Retinal pigment epithelial cell (primary cell): Measurements from ENCODE around the gene IRGQ.

Experiments used
- DNase-seq: peaks from one replicate; pipeline ENCODE4 v3.0.0-alpha.2; 2010; ENCODE audit warnings: low read depth
- H3K4me3 ChIP-seq: 2 replicates; pipeline ENCODE4 v1.5.1; 2011; ENCODE audit warnings: mild to moderate bottlenecking, low read length, control low read depth, moderate library complexity
- TF ChIP-seq, protein P1 (sequence below): conservative IDR thresholded peaks from 2 replicates; pipeline ENCODE4 v1.5.1; 2011; ENCODE audit warnings: low read depth, low read length, control low read depth, inconsistent platforms

The IRGQ gene

DNA sequence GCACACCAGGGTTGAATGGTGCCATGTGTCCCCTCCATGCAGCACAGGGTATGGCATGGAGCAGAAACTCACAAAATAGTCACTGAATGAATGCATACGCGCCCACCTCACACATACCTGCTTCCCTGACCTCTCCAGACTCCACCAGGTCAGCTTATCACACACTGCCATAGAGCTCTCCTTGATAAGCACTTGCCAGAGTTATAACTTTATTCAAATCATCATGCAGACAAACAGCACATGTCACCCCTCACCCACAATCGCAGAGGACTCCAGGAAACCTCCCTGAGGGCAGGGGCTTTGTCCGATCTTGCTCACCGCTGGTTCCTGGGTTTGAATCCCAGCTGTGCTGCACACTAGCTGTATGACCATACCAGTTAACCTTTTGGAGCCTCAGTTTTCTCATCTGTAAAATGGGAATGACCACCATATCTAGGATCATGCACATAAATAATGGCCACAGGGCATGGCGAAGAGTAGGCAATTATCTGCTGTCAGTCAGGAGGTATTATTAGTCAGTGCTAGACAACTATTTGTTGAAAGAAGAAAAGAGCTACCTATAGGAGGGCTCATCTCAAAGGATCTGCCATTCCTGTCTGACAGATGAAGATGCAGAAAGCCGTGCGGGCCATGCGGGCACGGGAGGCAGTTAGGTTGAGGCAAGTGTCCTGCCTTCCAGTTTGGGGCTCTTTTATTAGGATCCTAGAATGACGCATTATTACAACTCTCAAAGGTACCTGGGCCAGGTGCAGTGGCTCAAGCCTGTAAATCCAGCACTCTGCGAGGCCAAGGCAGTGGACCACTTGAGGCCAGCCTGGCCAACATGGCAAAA lies 34.6 kb downstream of the IRGQ start:
- TF ChIP-seq, protein P1, sequence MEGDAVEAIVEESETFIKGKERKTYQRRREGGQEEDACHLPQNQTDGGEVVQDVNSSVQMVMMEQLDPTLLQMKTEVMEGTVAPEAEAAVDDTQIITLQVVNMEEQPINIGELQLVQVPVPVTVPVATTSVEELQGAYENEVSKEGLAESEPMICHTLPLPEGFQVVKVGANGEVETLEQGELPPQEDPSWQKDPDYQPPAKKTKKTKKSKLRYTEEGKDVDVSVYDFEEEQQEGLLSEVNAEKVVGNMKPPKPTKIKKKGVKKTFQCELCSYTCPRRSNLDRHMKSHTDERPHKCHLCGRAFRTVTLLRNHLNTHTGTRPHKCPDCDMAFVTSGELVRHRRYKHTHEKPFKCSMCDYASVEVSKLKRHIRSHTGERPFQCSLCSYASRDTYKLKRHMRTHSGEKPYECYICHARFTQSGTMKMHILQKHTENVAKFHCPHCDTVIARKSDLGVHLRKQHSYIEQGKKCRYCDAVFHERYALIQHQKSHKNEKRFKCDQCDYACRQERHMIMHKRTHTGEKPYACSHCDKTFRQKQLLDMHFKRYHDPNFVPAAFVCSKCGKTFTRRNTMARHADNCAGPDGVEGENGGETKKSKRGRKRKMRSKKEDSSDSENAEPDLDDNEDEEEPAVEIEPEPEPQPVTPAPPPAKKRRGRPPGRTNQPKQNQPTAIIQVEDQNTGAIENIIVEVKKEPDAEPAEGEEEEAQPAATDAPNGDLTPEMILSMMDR, result no peak
- no peak for DNase-seq
- H3K4me3 ChIP-seq, result no peak overlapping the region

DNA sequence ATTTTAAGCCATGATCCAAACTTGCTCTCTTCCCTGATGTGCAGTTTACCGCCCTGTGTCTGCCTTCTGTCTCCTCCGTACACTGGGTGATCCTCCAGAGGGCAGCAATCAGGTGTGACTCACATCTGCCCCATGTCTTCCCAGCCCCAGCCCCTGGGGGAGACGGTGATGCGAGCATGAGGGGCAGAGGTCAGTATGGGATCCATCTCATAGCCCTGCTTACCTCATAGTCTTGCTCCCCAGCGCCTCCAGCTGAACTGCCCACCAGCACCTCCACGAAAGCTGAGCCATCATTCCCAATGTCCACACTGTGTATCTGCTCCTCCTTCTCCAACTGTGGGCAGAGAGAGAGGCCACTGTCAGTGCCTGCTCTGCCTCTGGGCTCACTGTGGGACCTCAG lies 35.2 kb downstream of the IRGQ start:
- H3K4me3 ChIP-seq, result no peak overlapping the region
- TF ChIP-seq, protein P1, result no peak
- DNase-seq, result no peak

DNA sequence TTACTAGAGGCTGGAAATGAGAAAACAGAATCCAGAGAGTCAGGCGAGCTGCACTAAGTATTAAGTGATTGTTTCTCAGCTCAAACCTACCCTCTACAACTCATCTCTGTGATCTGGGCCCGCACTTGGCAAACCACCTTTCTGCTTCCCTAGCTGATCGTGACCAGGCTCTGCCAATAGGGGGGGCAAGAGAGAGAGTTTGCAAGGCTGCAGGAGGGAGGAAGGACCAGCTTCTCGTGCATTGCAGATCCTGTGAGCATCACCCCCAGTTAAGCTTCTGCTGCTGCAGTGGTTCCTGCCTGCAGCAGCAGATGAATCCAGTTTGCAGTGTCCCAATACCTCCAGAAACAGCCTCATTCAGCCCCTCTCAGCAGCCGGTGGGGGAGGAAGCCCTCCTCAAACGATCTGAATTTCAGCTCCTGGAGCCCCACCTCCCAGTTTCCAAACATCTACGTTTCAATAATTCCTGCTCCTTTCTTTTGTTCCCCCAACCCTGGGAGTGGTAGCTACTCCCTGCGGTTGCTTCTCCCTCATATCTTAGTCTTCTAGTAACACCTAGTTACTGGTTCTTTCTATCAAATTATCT lies 40.7 kb downstream of the IRGQ start:
- H3K4me3 ChIP-seq, result no peak overlapping the region
- no peak for DNase-seq
- TF ChIP-seq, protein P1, result peak; percentile 98

DNA sequence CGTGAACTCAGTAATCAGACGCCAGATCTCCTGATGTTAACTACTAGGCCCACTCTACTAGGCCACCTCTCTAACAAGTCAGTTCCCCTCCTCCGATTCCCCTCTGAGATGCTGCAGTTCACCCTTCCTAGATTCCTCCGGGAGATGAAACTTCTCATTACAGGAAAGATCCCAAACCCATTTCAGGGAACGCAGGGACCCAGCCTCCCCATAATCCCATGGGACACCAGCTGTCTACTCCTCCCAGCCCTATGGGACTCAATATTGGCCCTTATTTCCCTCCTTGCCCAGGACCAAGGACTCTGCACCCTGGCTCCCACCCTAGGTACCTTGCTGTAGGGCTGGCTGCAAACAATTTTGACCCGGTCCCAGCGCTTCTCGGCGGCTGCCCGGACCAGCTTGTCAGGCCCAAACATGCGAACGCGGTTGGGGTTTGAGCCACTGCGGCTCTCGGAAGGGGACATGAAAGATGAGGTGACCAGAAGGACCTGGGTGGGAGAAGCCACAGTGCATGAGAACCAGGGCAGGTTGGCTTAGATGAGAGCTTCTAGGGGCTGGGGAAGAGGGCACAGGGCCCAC lies 41.5 kb downstream of the IRGQ start:
- no peak for DNase-seq
- TF ChIP-seq, protein P1, result no peak
- H3K4me3 ChIP-seq, result no peak overlapping the region

DNA sequence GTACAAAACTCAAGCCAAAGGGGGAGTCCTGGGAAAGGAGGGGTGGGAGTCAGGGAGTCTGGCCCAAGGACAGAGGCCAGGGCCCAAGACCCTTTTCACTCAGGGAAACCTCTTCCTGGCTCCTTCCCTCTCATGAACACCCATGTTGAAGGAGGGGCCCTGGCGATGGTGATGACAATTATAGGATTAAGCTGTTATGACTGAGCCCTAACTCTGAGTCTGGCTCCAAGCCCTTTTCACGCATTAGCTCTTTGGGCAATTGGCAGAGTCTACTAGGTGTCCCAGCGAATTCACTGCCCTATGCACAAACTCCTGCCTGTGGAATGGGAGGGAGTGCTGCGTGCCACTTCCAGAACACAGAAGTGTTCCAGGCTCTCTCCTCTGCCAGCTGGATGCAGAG lies 42.3 kb downstream of the IRGQ start:
- TF ChIP-seq, protein P1, result no peak
- H3K4me3 ChIP-seq, result no peak overlapping the region
- no peak for DNase-seq

DNA sequence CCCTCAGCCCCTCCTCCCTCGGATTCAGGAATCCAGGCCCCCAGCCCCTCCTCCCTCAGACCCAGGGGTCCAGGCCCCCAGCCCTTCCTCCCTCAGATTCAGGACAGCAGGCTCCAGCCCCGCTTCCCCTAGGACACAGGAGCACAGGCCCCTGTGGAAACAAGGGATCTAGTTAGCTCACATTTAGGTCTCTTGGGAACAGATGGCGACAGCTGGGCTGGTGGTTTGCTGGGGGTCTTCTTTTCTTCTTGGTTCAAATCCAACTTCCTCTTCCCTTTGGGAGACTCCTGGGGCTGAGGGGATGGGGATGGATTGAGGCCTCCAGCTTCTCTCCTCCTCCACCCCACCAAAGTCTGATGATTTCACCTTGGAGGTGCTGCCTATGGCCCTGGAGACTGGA lies 43.3 kb downstream of the IRGQ start:
- TF ChIP-seq, protein P1, result no peak
- DNase-seq, result no peak
- no peak overlapping the region for H3K4me3 ChIP-seq

DNA sequence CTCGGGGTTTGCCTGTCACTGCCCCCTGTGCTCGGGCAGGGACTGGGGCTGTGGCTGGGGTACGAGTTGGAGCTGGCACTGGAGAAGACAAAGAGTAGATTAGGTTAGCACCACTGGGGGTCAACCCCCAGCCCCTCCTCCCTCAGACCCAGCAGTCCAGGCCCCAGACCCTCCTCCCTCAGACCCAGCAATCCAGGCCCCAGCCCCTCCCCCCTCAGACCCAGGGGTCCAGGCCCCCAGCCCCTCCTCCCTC lies 43.8 kb downstream of the IRGQ start:
- TF ChIP-seq, protein P1, result no peak
- no peak for DNase-seq
- no peak overlapping the region for H3K4me3 ChIP-seq
